ENCODE data around the gene ZNF66.
"Not testable (repeated sequence)": the region's sequence is repeated elsewhere in the genome, so short reads cannot be mapped to it uniquely, and the experiment has no call there.

GRCh38 chr19:20750169-20750568 is 25.9 kb upstream of the ZNF66 start:
- TF ChIP-seq CTCF (conservative IDR thresholded peaks at IDR 0.05 in 1 of 2, IDR thresholded peaks at IDR 0.05 in 1 of 2; ENCODE audit: low read depth in 1 of 2, low read length in 2 of 2); EZH2 (IDR thresholded peaks at IDR 0.05; ENCODE audit: low read length, missing control alignments): not testable (repeated sequence)
